GM12873 (cell line): Measurements from ENCODE around the gene ASB17.

Source experiments
- CTCF ChIP-seq: IDR thresholded peaks from 2 replicates; pipeline ENCODE4 v1.5.1; 2012; ENCODE audit warnings: low read depth, mild to moderate bottlenecking, moderate library complexity, low read length, control low read depth; ENCODE audit not compliant: insufficient read depth; ENCODE audit errors: missing control alignments

ASB17 gene

GRCh38 chr1:75932304-75932703 is at the start of gene ASB17:
ASB17 (minus strand) TSS chr1:75932404; CDS start chr1:75932291, 113 bp downstream.
- no peak for TF ChIP-seq CTCF

DNA sequence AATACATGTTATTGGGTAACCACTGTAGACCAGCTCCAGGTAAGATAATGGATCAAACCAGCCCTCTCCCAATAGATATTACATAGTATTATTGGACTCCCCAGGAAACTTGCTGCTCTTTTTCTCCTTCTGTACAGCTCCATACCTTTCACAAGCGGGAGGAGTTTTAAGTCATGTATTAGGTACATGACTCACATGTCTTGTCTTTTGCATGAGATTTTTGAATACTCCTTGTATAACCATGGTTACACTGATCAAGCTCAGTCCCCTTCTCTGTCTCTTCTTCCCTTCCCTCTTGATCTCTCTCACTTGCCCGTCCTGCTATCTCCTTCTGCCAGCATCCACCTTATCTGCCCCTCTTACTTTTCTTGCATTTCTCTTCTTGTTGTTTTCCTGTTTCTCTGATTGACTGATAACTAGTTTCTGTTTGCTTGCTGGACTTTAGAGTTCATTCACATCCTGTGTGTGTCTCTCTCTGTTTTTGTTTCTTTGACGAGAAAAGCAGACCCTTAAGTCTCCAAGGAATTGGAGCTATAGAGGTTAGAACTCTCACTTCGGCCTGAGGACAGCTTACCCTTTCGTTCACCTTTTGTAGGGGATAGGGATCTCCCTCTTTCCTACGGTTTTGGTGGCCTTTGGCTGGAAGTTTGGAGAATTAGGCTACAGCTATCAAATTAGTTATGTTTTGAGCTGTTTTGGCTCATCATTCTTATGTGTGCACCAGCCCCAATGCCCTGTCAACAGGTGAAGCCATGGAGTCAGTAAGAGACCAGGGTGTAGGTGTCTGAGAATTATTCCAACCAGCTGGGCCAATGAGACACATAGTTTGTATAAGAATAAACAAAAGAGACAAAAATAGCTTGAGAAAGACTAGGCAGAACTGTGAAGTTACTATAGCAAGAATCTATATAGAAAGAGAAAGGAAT is 49.0 kb upstream of the ASB17 start:
- TF ChIP-seq CTCF = no peak

- no peak for TF ChIP-seq CTCF
Observed at GRCh38 chr1:75970631-75971030, 38.4 kb upstream of the ASB17 start.

- no peak for TF ChIP-seq CTCF
Observed at GRCh38 chr1:75969550-75969949, 37.3 kb upstream of the ASB17 start.

- no peak for TF ChIP-seq CTCF
Observed at GRCh38 chr1:75967719-75968118, 35.5 kb upstream of the ASB17 start.

DNA sequence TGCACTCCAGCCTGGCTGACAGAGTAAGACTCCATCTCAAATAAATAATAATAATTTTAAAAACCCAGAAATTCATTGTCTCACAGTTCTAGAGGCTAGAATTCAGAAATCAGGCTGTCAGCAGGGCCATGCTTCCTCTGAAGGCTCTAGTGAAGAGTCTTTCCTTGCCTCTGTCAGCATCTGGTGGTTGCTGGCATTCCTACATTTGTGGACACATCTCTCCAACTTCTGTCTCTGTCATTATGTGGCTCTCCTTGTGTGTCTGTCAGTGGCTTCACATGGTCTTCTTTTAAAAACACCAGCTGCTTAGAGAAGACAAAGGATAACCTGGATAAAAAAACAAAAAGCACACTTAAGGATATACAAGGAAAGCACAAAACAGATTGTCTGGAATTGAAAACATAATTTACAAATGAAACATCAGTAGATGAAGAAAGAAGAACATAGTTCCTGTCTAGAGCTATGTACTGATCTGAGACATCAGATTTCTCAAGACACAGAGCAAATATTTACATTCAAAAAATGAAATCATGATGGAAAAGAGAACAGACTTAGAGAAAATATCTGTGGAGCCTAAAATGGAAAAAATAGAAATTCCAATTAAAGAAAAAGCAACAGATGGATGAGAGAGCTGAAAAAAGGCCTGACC is 32.7 kb upstream of the ASB17 start:
- no peak for TF ChIP-seq CTCF

DNA sequence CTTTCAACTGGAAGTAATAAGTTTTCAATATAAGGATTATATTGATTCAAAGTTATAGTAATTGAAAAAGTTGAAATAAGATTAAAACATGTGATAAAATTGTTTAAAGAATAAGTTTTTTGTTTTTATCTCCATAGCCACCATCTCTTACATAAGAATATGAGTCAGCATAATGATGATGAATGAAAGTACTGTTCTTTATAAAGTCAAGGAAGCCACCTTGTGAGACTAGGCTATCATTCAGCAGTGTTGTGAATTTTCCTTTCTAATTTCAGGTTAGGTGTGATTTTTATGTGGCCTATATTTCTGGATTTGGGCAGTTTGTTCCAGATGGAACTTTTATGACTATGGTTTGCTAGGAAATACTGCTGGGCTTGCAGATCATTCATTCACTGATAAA is 22.4 kb upstream of the ASB17 start:
- TF ChIP-seq CTCF = no peak
